Epithelial cell of esophagus (primary cell): ENCODE results near the gene MRPL22.
"Not testable (repeated sequence)": the region's sequence is repeated elsewhere in the genome, so short reads cannot be mapped to it uniquely, and the experiment has no call there.

Source experiments
- DNase-seq: peaks from one replicate; pipeline ENCODE4 v3.0.0; 2010; ENCODE audit warnings: low read depth
- H3K4me3 ChIP-seq: 2 replicates; pipeline ENCODE4 v1.5.1; 2011; ENCODE audit warnings: mild to moderate bottlenecking, low read length, control low read depth
- TF ChIP-seq, protein P1 (sequence below): IDR thresholded peaks from 2 replicates; pipeline ENCODE4 v1.5.1; 2011; ENCODE audit warnings: low read depth, mild to moderate bottlenecking, low read length, control low read depth, inconsistent platforms; ENCODE audit not compliant: insufficient read depth; ENCODE audit errors: missing control alignments

The MRPL22 gene

DNA sequence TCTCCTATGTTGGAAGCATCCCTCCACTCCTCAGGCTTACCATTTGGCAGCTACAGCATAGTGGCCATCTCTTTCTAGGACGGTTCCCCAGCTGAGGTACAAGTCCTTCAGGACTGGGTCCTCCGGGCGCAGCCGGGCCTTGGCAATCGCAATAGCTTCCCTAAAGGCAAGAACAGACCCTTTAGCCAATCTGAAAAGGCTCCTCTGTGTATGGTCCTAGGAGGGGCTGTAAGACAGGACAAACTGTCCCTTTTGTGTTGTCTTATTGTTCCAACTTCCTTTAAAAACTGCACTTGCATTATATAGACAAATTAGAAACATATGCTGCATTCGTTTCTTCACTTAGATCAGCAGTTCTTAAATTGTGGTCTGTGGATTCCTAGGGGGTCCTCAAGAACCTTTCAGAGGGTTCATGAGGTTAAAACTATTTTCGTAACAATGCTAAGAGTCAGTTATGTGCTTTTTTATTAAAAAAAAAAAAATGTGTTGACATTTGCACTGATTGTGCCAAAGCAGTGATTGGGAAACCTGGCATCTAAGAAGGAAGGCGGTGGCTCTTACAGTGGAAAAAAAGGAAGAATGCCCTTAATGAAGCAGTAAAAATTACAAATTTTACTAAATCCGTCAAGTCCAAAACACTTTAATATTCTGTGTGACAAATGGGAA, 41.6 kb upstream of the MRPL22 start:
- DNase-seq = no peak
- no peak overlapping the region for H3K4me3 ChIP-seq
- TF ChIP-seq, protein P1, sequence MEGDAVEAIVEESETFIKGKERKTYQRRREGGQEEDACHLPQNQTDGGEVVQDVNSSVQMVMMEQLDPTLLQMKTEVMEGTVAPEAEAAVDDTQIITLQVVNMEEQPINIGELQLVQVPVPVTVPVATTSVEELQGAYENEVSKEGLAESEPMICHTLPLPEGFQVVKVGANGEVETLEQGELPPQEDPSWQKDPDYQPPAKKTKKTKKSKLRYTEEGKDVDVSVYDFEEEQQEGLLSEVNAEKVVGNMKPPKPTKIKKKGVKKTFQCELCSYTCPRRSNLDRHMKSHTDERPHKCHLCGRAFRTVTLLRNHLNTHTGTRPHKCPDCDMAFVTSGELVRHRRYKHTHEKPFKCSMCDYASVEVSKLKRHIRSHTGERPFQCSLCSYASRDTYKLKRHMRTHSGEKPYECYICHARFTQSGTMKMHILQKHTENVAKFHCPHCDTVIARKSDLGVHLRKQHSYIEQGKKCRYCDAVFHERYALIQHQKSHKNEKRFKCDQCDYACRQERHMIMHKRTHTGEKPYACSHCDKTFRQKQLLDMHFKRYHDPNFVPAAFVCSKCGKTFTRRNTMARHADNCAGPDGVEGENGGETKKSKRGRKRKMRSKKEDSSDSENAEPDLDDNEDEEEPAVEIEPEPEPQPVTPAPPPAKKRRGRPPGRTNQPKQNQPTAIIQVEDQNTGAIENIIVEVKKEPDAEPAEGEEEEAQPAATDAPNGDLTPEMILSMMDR = no peak

DNA sequence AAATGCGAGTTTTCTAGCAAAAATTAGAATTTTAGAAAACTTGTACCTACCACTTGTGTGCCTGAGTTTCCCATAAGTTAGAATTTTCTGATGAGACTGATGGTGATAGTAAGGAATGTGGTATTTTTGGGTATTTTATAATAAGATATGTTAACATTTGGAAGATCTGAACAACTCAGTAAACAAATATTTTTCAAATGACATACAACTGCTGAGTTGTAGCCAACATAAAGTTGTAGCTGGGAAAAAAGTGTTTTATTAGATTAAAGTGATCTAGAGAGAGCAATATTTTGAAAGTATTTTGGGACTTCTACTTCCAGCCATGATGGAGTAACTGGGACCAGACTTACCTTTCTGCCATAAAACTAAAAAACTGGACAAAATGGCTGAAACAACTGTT, 40.8 kb upstream of the MRPL22 start:
- H3K4me3 ChIP-seq = no peak overlapping the region
- no peak for DNase-seq
- TF ChIP-seq, protein P1 = no peak

DNA sequence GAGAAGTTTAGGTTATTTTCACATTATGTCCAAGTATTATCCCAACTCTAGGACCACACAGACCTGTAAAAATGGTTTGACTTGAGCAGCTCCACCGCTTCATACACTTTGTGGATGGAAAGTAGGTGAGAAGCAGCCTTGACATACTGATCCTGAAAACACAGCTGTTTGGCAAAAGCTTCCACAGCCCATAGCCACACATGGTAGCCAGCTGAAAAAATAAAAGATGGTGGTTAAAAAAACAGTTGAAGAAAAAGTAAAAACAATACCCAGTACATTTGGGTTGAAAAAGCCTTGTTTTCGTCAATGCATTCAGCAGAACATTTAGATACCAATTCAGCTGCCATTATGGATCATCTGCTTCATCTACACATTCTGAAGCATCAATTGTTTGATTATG, 39.6 kb upstream of the MRPL22 start:
- H3K4me3 ChIP-seq = no peak overlapping the region
- TF ChIP-seq, protein P1 = no peak
- DNase-seq = no peak

DNA sequence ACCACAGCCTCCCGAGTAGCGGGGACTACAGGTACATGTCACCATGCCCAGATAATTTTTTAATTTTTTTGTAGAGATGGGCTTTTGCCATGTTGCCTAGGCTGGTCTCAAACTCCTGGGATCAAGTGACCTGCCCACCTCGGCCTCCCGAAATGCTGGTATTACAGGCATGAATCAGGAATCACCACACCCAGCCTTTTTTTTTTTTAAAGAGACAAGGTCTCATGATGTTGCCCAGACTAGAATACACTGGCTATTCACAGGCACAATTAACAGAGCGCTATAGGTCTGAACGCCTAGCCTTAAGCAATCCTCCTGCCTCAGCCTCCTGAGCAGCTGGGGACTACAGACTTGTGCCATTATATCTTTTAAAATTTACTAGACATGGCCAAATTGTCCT, 39.0 kb upstream of the MRPL22 start:
- DNase-seq = no peak
- TF ChIP-seq, protein P1 = no peak
- no peak overlapping the region for H3K4me3 ChIP-seq

DNA sequence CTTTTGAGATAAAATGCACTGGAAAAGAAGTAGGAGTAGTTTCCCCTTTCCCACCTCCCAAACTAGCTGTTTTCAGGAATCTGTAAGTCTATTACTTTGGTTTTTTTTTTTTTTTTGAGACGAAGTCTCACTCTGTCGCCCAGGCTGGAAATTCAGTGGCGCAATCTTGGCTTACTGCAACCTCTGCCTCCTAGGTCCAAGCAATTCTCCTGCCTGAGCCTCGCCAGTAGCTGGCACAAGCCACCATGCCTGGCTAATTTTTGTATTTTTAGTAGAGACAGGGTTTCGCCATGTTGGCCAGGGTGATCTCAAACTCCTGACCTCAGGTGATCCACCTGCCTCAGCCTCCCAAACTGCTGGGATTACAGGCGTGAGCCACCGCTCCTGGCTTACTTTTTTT, 35.3 kb upstream of the MRPL22 start:
- DNase-seq, H3K4me3 ChIP-seq: not testable (repeated sequence)

GRCh38 chr5:154916874-154917273, 24.0 kb upstream of the MRPL22 start:
- TF ChIP-seq, protein P1 = no peak

GRCh38 chr5:154917757-154918156, 23.1 kb upstream of the MRPL22 start:
- TF ChIP-seq, protein P1 = no peak
- no peak for DNase-seq
- no peak overlapping the region for H3K4me3 ChIP-seq

More at GRCh38 chr5:154916874-154917273, 24.0 kb upstream of the MRPL22 start:
- no peak for DNase-seq
- no peak overlapping the region for H3K4me3 ChIP-seq
